ENCODE measurements around the gene WNT1. TPM values are rescaled to one million over a fixed set of nuclear protein-coding genes. Genes with fewer than 3 reads are reported as not detected.

Gene WNT1
- total RNA-seq, 1 donor from 2014 or later, result not detected

DNA sequence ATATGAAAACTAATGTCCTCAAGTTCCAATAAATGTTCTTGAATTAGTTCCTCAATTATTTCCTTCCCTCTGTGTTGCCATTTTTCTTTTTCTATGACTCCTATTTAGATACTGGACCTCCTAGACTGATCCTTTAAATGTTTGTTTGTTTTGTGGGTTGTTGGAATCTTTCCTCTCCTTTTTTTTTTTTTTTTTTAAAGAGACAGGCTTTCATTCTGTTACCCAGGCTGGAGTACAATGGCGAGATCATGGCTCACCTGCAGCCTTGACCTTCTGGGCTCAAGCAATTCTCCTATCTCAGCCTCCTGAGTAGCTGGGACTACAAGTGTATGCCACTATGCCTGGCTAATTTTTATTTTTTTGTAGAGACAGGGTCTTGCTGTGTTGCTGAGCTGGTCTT lies 30.8 kb downstream of the WNT1 start:
- no peak overlapping the region for H3K27ac ChIP-seq
- H3F3A ChIP-seq (ENCODE audit: low read depth), result no peaks in the 10 kb centered on the region
- H4K20me1 ChIP-seq (ENCODE audit: low read depth), result no peaks in the 10 kb centered on the region
- no peaks in the 10 kb centered on the region for H3K36me3 ChIP-seq
- no peak overlapping the region for H3K9ac ChIP-seq
- Mint-ChIP-seq H3K4me3 (no peak overlapping the region), H3K27me3 (ENCODE audit: insufficient read depth, low read depth) (peaks cover 3% of the 10 kb centered on the region), H3K27ac (no peak overlapping the region), H3K9me3 (no peaks in the 10 kb centered on the region), H3K4me1 (no peaks in the 10 kb centered on the region), H3K36me3 (peaks cover 14% of the 10 kb centered on the region)
- no peak overlapping the region for H3K4me2 ChIP-seq
- no peaks in the 10 kb centered on the region for H3K27me3 ChIP-seq
- no peak for TF ChIP-seq EZH2phosphoT487 (IDR thresholded peaks at IDR 0.05)
- TF ChIP-seq, protein P1, sequence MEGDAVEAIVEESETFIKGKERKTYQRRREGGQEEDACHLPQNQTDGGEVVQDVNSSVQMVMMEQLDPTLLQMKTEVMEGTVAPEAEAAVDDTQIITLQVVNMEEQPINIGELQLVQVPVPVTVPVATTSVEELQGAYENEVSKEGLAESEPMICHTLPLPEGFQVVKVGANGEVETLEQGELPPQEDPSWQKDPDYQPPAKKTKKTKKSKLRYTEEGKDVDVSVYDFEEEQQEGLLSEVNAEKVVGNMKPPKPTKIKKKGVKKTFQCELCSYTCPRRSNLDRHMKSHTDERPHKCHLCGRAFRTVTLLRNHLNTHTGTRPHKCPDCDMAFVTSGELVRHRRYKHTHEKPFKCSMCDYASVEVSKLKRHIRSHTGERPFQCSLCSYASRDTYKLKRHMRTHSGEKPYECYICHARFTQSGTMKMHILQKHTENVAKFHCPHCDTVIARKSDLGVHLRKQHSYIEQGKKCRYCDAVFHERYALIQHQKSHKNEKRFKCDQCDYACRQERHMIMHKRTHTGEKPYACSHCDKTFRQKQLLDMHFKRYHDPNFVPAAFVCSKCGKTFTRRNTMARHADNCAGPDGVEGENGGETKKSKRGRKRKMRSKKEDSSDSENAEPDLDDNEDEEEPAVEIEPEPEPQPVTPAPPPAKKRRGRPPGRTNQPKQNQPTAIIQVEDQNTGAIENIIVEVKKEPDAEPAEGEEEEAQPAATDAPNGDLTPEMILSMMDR (IDR thresholded peaks at IDR 0.05), result no peak
- TF ChIP-seq EZH2 (IDR thresholded peaks at IDR 0.05), result no peak
- H2AFZ ChIP-seq (replicated peaks), result no peak overlapping the region
- H3K4me1 ChIP-seq, result no peaks in the 10 kb centered on the region
- H3K9me3 ChIP-seq (ENCODE audit: low read depth), result no peaks in the 10 kb centered on the region
- no peaks in the 10 kb centered on the region for H3K79me2 ChIP-seq (ENCODE audit: low read depth)
- DNase-seq (ENCODE audit: low spot score), result no peak
- no peak overlapping the region for H3K4me3 ChIP-seq

DNA sequence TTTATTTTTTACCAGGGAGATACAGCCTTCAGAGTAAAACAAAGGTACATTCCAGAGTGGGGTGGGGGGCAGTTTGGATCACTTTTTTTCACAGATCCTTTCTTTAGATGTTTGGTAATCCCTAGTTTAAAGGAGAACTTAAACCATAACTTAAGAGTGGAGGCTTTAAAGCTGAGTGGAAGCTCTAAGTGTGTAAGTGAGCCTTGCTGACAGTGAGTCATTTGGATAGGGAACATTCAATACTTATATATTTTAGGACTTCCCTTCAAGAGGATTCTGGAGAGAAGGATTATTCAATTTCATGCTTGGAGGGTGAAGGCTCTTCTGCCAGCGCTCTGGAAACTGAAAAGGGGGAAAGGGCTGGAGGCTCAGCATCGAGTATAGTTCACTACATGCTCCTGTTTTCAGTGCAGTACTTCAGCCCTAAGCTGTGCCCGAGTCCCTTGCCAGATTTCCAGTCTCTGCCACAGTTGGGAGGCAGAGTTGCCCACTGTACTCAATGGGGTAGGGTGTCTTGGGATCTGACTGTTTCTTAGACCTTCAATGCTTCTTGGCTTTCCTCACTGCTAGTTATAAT lies 32.1 kb downstream of the WNT1 start:
- no peaks in the 10 kb centered on the region for H3K36me3 ChIP-seq
- H3K27me3 ChIP-seq, result no peaks in the 10 kb centered on the region
- peaks cover 3% of the 10 kb centered on the region for H3K27me3 Mint-ChIP-seq (ENCODE audit: insufficient read depth, low read depth)
- H3K27ac ChIP-seq, result no peak overlapping the region
- H3K36me3 Mint-ChIP-seq, result peaks cover 6% of the 10 kb centered on the region
- H2AFZ ChIP-seq (replicated peaks), result no peak overlapping the region
- H3F3A ChIP-seq (ENCODE audit: low read depth), result no peaks in the 10 kb centered on the region
- no peaks in the 10 kb centered on the region for H3K4me1 ChIP-seq
- no peak for DNase-seq (ENCODE audit: low spot score)
- H3K4me1 Mint-ChIP-seq, result no peaks in the 10 kb centered on the region
- no peaks in the 10 kb centered on the region for H3K9me3 ChIP-seq (ENCODE audit: low read depth)
- H3K9ac ChIP-seq, result no peak overlapping the region
- no peak overlapping the region for H3K27ac Mint-ChIP-seq
- no peak overlapping the region for H3K4me3 ChIP-seq
- H3K4me2 ChIP-seq, result no peak overlapping the region
- H3K9me3 Mint-ChIP-seq, result no peaks in the 10 kb centered on the region
- H4K20me1 ChIP-seq (ENCODE audit: low read depth), result peaks cover 4% of the 10 kb centered on the region
- TF ChIP-seq, protein P1 (IDR thresholded peaks at IDR 0.05), result no peak
- no peak for TF ChIP-seq EZH2 (IDR thresholded peaks at IDR 0.05)
- no peak for TF ChIP-seq EZH2phosphoT487 (IDR thresholded peaks at IDR 0.05)
- H3K79me2 ChIP-seq (ENCODE audit: low read depth), result no peaks in the 10 kb centered on the region
- no peak overlapping the region for H3K4me3 Mint-ChIP-seq

DNA sequence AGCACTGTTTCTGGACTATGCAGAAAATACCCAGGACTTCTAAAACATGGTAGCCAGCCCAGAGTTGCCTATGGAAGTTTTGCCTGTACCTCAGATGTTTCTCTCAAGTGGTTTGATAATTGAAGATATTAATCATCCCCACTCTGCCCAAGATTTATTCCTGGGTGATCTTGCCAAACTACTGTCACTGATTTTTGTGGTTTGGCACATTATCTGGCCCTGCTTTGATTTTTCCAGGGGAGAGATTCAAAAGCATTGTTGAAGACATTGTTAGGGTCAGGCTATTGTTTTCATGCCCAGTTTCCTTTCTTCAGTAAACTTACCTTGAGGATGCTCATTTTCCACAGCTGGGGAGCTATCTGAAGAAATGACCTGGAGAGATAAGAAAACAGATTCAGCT lies 34.6 kb downstream of the WNT1 start:
- Histone ChIP-seq H3K4me1 (peaks cover 3% of the 10 kb centered on the region), H3K9ac (no peak overlapping the region), H3K79me2 (ENCODE audit: low read depth) (no peaks in the 10 kb centered on the region), H3K9me3 (ENCODE audit: low read depth) (no peaks in the 10 kb centered on the region), H3K27ac (no peak overlapping the region), H3K4me3 (no peak overlapping the region), H3F3A (ENCODE audit: low read depth) (peaks cover 7% of the 10 kb centered on the region), H4K20me1 (ENCODE audit: low read depth) (peaks cover 4% of the 10 kb centered on the region), H3K4me2 (no peak overlapping the region), H2AFZ (replicated peaks) (no peak overlapping the region), H3K27me3 (no peaks in the 10 kb centered on the region), H3K36me3 (no peaks in the 10 kb centered on the region)
- H3K4me3 Mint-ChIP-seq, result no peak overlapping the region
- peaks cover 6% of the 10 kb centered on the region for H3K36me3 Mint-ChIP-seq
- TF ChIP-seq, protein P1 (IDR thresholded peaks at IDR 0.05), result no peak
- TF ChIP-seq EZH2 (IDR thresholded peaks at IDR 0.05) (no peak), EZH2phosphoT487 (IDR thresholded peaks at IDR 0.05) (no peak)
- H3K27ac Mint-ChIP-seq, result no peak overlapping the region
- H3K4me1 Mint-ChIP-seq, result peaks cover 5% of the 10 kb centered on the region
- peaks cover 5% of the 10 kb centered on the region for H3K27me3 Mint-ChIP-seq (ENCODE audit: insufficient read depth, low read depth)
- DNase-seq (ENCODE audit: low spot score), result no peak
- H3K9me3 Mint-ChIP-seq, result no peaks in the 10 kb centered on the region
